Gastrocnemius medialis (tissue), 4 donors: ENCODE measurements around the gene WNT3. TPM values are rescaled to one million over a fixed set of nuclear protein-coding genes. Genes with fewer than 3 reads are reported as not detected.

Experiments
- ATAC-seq, 2 donors: fragments of 150-250 bp; one replicate each; pipeline ENCODE4 v1.9.1; 2016
- DNase-seq, 2 donors: peaks; one replicate each; pipeline ENCODE4 v3.0.0-alpha.2; 2019
- H3K27ac ChIP-seq, 4 donors: fragments of 200-600 bp; sonication (generic); 1 replicate in 1 of 4; 2 replicates in 3 of 4; pipeline ENCODE4 v1.5.1; 2016 to 2018; ENCODE audit warnings: mild to moderate bottlenecking in 2 of 4, moderate library complexity in 1 of 4
- H3K27me3 ChIP-seq, 3 donors: fragments of 200-600 bp; sonication (generic) in 2 of 3; 1 replicate in 1 of 3; 2 replicates in 2 of 3; pipeline versions ENCODE4 v1.5.1 to v1.6.0; 2016 to 2019; ENCODE audit warnings: mild to moderate bottlenecking in 1 of 3, moderate library complexity in 1 of 3
- H3K36me3 ChIP-seq, 2 donors: fragments of 200-600 bp; sonication (generic) in 1 of 2; one replicate each; pipeline ENCODE4 v1.5.1; 2017 to 2018
- H3K4me1 ChIP-seq, 2 donors: fragments of 200-600 bp; sonication (generic) in 1 of 2; one replicate each; pipeline ENCODE4 v1.5.1; 2016 to 2017; ENCODE audit warnings: mild to moderate bottlenecking in 2 of 2
- H3K4me3 ChIP-seq, 4 donors: fragments of 200-600 bp; sonication (generic) in 3 of 4; 1 replicate in 1 of 4; 2 replicates in 3 of 4; pipeline ENCODE4 v1.5.1; 2016 to 2019; ENCODE audit warnings: mild to moderate bottlenecking in 2 of 4
- H3K9me3 ChIP-seq, 3 donors: fragments of 200-600 bp; sonication (generic) in 2 of 3; 1 replicate in 1 of 3; 2 replicates in 2 of 3; pipeline ENCODE4 v1.5.1; 2016 to 2019
- CTCF ChIP-seq, 5 experiments: fragments of 450-650 bp in 3 of 5; fragments of 200-600 bp in 2 of 5; sonication (generic) in 2 of 5; IDR thresholded peaks in 4 of 5; conservative IDR thresholded peaks in 1 of 5; 1 replicate in 4 of 5; 2 replicates in 1 of 5; pipeline ENCODE4 v1.5.1; 2016 to 2019; ENCODE audit warnings: antibody characterized with exemption in 5 of 5, mild to moderate bottlenecking in 3 of 5, moderate library complexity in 3 of 5
- POLR2A ChIP-seq, 2 donors: fragments of 450-650 bp; IDR thresholded peaks; one replicate each; pipeline ENCODE4 v1.6.1; 2017; ENCODE audit warnings: antibody characterized with exemption in 2 of 2, mild to moderate bottlenecking in 2 of 2, moderate library complexity in 2 of 2
- in situ Hi-C, 4 donors: fragments of 200-750 bp; cut with MboI; loops; one replicate each; pipeline versions ENCODE4 v1.15.0 to v1.8.0; 2017; ENCODE audit warnings: low sequenced_read_pairs in 4 of 4
- intact Hi-C: fragments of 100-400 bp; cut with DNase I; formaldehyde crosslinking; loops from one replicate; pipeline ENCODE4 v1.15.1; 2023; ENCODE audit warnings: low total_unique reads
- total RNA-seq, 4 donors: library from RNA; depleted of rRNA; stranded (reverse); fragments of >200 nt; gene quantifications; one replicate each; pipeline versions ENCODE4 v1.1.0 to v1.2.3, GENCODE V29; 2016

The WNT3 gene
- total RNA-seq, 4 donors from 2014 or later: 0.19 TPM; not detected in 3

- Histone ChIP-seq H3K27me3 (peaks cover 0 to 20% (median 11%) of the 10 kb centered on the region in 3 donors), H3K9me3 (no peaks in the 10 kb centered on the region), H3K27ac (no peak overlapping the region), H3K4me3 (no peak overlapping the region), H3K4me1 (no peaks in the 10 kb centered on the region), H3K36me3 (no peaks in the 10 kb centered on the region)
- no peak for TF ChIP-seq CTCF (IDR thresholded peaks at IDR 0.05 in 4 of 5, conservative IDR thresholded peaks at IDR 0.05 in 1 of 5)
- no peak for TF ChIP-seq POLR2A (IDR thresholded peaks at IDR 0.05)
- intact Hi-C loops: no loop called here
- ATAC-seq: no peak
- no peak for DNase-seq
- in situ Hi-C loops: no loop called here
Measured at GRCh38 chr17:46791531-46791930, 27.0 kb downstream of the WNT3 start.

- Histone ChIP-seq H3K27ac (no peak overlapping the region), H3K9me3 (no peaks in the 10 kb centered on the region), H3K27me3 (peaks cover 0 to 17% (median 11%) of the 10 kb centered on the region in 3 donors), H3K36me3 (no peaks in the 10 kb centered on the region), H3K4me3 (no peak overlapping the region), H3K4me1 (no peaks in the 10 kb centered on the region)
- DNase-seq (no peak), ATAC-seq (no peak)
- in situ Hi-C loops (no loop called here), intact Hi-C loops (no loop called here)
- no peak for TF ChIP-seq POLR2A (IDR thresholded peaks at IDR 0.05)
- no peak for TF ChIP-seq CTCF (IDR thresholded peaks at IDR 0.05 in 4 of 5, conservative IDR thresholded peaks at IDR 0.05 in 1 of 5)
Measured at GRCh38 chr17:46790216-46790615, 28.3 kb downstream of the WNT3 start.

GRCh38 chr17:46789610-46790009 lies 28.9 kb downstream of the WNT3 start:
- intact Hi-C loops: no loop called here
- Histone ChIP-seq H3K27ac (no peak overlapping the region), H3K4me1 (no peaks in the 10 kb centered on the region), H3K9me3 (no peaks in the 10 kb centered on the region), H3K27me3 (peaks cover 0 to 17% (median 11%) of the 10 kb centered on the region in 3 donors), H3K4me3 (no peak overlapping the region), H3K36me3 (no peaks in the 10 kb centered on the region)
- in situ Hi-C loops: no loop called here
- TF ChIP-seq CTCF (IDR thresholded peaks at IDR 0.05 in 4 of 5, conservative IDR thresholded peaks at IDR 0.05 in 1 of 5) (no peak), POLR2A (IDR thresholded peaks at IDR 0.05) (no peak)
- DNase-seq (no peak), ATAC-seq (no peak)

GRCh38 chr17:46788796-46789195 lies 29.7 kb downstream of the WNT3 start:
- ATAC-seq: no peak
- intact Hi-C loops: no loop called here
- no peak for DNase-seq
- no peaks in the 10 kb centered on the region for H3K9me3 ChIP-seq
- no peak overlapping the region for H3K27ac ChIP-seq
- no peaks in the 10 kb centered on the region for H3K4me1 ChIP-seq
- peaks cover 0 to 17% (median 11%) of the 10 kb centered on the region in 3 donors for H3K27me3 ChIP-seq
- TF ChIP-seq POLR2A (IDR thresholded peaks at IDR 0.05) (no peak), CTCF (IDR thresholded peaks at IDR 0.05 in 4 of 5, conservative IDR thresholded peaks at IDR 0.05 in 1 of 5) (no peak)
- no peaks in the 10 kb centered on the region for H3K36me3 ChIP-seq
- in situ Hi-C loops: no loop called here
- H3K4me3 ChIP-seq: no peak overlapping the region

- Histone ChIP-seq H3K4me3 (no peak overlapping the region), H3K4me1 (no peaks in the 10 kb centered on the region), H3K27me3 (peaks cover 0 to 17% (median 11%) of the 10 kb centered on the region in 3 donors), H3K9me3 (no peaks in the 10 kb centered on the region), H3K36me3 (no peaks in the 10 kb centered on the region), H3K27ac (no peak overlapping the region)
- no peak for ATAC-seq
- TF ChIP-seq POLR2A (IDR thresholded peaks at IDR 0.05): no peak
- no peak for TF ChIP-seq CTCF (IDR thresholded peaks at IDR 0.05 in 4 of 5, conservative IDR thresholded peaks at IDR 0.05 in 1 of 5)
- no peak for DNase-seq
- in situ Hi-C loops (no loop called here), intact Hi-C loops (no loop called here)
Measured at GRCh38 chr17:46788300-46788699, 30.2 kb downstream of the WNT3 start.
